Pancreas (tissue), 10 donors: ENCODE results near the gene OARD1. TPM values are rescaled to one million over a fixed set of nuclear protein-coding genes. Genes with fewer than 3 reads are reported as not detected.

ENCODE experiments used
- ATAC-seq, 4 donors: fragments of 200-7000 bp; cut with Tn5 transposase; one replicate each; pipeline versions ENCODE4 v1.8.0 to v1.9.1; 2020; ENCODE audit warnings: mild to moderate bottlenecking in 4 of 4, moderate library complexity in 4 of 4
- DNase-seq, 6 donors: peaks; one replicate each; pipeline ENCODE4 v3.0.0-alpha.2; 2020
- FAIRE-seq: peaks from 2 replicates; lab custom pipeline; 2012; peaks lifted over from hg19 to GRCh38; lab: Jason Lieb, UNC
- H3K27ac ChIP-seq, 4 donors: fragments of 200-600 bp; sonication (generic); 1 replicate in 3 of 4; 2 replicates in 1 of 4; pipeline versions ENCODE4 v1.5.0 to v1.8.0; 2020
- H3K27me3 ChIP-seq, 4 donors: fragments of 200-600 bp; one replicate each; pipeline ENCODE4 v1.8.0; 2021
- H3K36me3 ChIP-seq, 3 donors: fragments of 200-600 bp; sonication (generic) in 1 of 3; one replicate each; pipeline versions ENCODE4 v1.5.0 to v1.8.0; 2020 to 2021
- H3K4me1 ChIP-seq, 3 donors: fragments of 200-600 bp; one replicate each; pipeline ENCODE4 v1.8.0; 2021
- H3K4me3 ChIP-seq, 4 donors: fragments of 200-600 bp; sonication (generic) in 2 of 4; one replicate each; pipeline versions ENCODE4 v1.5.0 to v1.8.0; 2020 to 2021
- H3K9me3 ChIP-seq, 4 donors: fragments of 200-600 bp; one replicate each; pipeline ENCODE4 v1.8.0; 2021
- WGBS, 2 donors: extraction: QIAGEN DNeasy Blood & Tissue Kit; methylation state at CpG; one replicate each; pipeline ENCODE4 v1.1.7; 2013; 5-methylcytosine and 5-hydroxymethylcytosine counted together
- intact Hi-C, 3 donors: fragments of 100-400 bp; cut with DNase I; formaldehyde crosslinking; loops; one replicate each; pipeline versions ENCODE4 v1.11.1 to v1.14.2; 2022
- polyA plus RNA-seq, 2 donors: library from polyadenylated mRNA; stranded (reverse); fragments of 200-250 nt; gene quantifications; one replicate each; pipeline ENCODE4 v1.2.3, GENCODE V29; 2013
- total RNA-seq, 6 donors: library from RNA; stranded (reverse); fragmentation: NEBNext Ultra II Directional in 4 of 6; extraction: Animal tissue kit (Norgen Biotek cat#: 25700) in 4 of 6; gene quantifications; one replicate each; pipeline versions ENCODE4 v1.2.1 to v1.2.4, GENCODE V29; 2021 to 2023
- TF ChIP-seq, protein P1 (sequence below), 4 donors: fragments of 200-600 bp; sonication (generic) in 3 of 4; IDR thresholded peaks; one replicate each; pipeline versions ENCODE4 v1.5.0 to v1.8.0; 2021; ENCODE audit warnings: antibody characterized with exemption in 4 of 4
- donor health status: healthy with polysubstance abuse.
- donor health status: DM: no; HTN: no; CAD: no; lungs with moderate emphysema.
- donor health status: DM: no; HTN: no; CAD: no.
- donor health status: control.
- donor health status: control.
- donor health status: Bipolar disorder and iron deficiency.
- donor health status: DM: yes; HTN: yes; CAD: no.
- donor health status: DM: no; HTN: no; CAD: no.
- donor health status: DM: no; HTN: no; CAD: no.
- donor health status: DM: yes; HTN: yes; CAD: no.

The OARD1 gene
- total and polyA plus RNA-seq, 8 donors = 16.0 to 30.9 (median 21.3) TPM

- H3K9me3 ChIP-seq = no peaks in the 10 kb centered on the region
- no peak overlapping the region for H3K4me3 ChIP-seq
- WGBS, 2 donors = 93 to 100% methylated on average over 3 of the region's 3 CpGs
- FAIRE-seq (no peak), ATAC-seq (no peak), DNase-seq (no peak)
- H3K27ac ChIP-seq = no peak overlapping the region
- TF ChIP-seq, protein P1, sequence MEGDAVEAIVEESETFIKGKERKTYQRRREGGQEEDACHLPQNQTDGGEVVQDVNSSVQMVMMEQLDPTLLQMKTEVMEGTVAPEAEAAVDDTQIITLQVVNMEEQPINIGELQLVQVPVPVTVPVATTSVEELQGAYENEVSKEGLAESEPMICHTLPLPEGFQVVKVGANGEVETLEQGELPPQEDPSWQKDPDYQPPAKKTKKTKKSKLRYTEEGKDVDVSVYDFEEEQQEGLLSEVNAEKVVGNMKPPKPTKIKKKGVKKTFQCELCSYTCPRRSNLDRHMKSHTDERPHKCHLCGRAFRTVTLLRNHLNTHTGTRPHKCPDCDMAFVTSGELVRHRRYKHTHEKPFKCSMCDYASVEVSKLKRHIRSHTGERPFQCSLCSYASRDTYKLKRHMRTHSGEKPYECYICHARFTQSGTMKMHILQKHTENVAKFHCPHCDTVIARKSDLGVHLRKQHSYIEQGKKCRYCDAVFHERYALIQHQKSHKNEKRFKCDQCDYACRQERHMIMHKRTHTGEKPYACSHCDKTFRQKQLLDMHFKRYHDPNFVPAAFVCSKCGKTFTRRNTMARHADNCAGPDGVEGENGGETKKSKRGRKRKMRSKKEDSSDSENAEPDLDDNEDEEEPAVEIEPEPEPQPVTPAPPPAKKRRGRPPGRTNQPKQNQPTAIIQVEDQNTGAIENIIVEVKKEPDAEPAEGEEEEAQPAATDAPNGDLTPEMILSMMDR (IDR thresholded peaks at IDR 0.05) = no peak
- H3K36me3 ChIP-seq = no peaks in the 10 kb centered on the region
- no peaks in the 10 kb centered on the region for H3K27me3 ChIP-seq
- intact Hi-C loops = no loop called here
- peaks cover 23 to 37% (median 29%) of the 10 kb centered on the region in 3 donors for H3K4me1 ChIP-seq
Observed at GRCh38 chr6:41043151-41043550, 29.0 kb downstream of the OARD1 start.

DNA sequence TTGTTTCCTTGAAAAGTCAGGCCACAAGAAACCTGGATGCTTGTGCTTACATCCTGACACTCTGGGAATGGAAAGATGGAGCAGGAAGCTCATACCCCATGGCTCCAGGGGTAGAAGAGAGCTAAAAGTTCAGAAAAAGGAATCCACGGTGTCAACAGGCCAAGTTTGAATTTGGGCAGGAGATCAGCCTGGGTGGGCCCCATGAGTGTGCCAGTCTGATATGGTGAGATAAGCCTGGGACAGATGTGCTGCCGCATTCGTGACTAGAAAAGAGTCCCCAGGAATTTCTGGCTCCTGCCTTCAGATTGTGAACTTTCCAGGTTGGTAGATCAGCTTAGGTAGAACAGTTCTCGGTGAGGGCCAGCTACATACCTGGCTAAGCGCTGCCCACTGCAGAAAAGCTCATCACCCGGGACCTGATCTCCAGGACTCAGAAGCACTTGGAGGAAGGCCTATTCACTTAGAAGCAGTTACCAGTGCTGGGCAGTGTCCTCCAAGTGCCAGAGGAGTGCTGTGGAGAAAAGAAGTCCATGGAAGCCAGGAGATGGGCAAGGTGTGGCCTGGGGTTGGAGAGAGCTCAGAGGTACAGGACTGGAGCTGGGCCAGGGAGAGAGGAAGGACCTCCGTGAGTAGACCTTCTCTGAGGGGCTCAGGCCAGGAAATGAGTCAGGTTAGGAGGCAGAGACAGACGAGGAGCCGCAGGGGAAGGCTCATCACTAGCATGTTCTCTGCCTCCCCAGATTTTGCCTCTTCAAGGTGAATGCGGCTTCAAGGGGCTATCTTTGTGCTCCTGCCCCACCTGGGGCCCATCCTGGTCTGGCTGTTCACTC, 29.7 kb downstream of the OARD1 start, which contains the start of gene TSPO2:
Gene TSPO2 (plus strand): TSS at position 242 of the 830 bp plus-strand sequence. CDS start 519 bp downstream, at position 761.
- TF ChIP-seq, protein P1 (IDR thresholded peaks at IDR 0.05) = no peak
- ATAC-seq (no peak), FAIRE-seq (no peak), DNase-seq (no peak)
- peaks cover 27 to 36% (median 29%) of the 10 kb centered on the region in 3 donors for H3K4me1 ChIP-seq
- no peak within 1 kb of the TSS for H3K4me3 ChIP-seq
- H3K27me3 ChIP-seq = no peaks in the 10 kb centered on the region
- peak within 1 kb of the TSS in 3 of 4 donors; percentile 74 to 90 (median 88) for H3K27ac ChIP-seq
- no peaks in the 10 kb centered on the region for H3K9me3 ChIP-seq
- 79 to 83% methylated on average over 10 of the region's 10 CpGs for WGBS, 2 donors
- no peaks in the 10 kb centered on the region for H3K36me3 ChIP-seq
- intact Hi-C loops = no loop called here

GRCh38 chr6:41040940-41041536, 31.1 kb downstream of the OARD1 start:
- TF ChIP-seq, protein P1 (IDR thresholded peaks at IDR 0.05) = no peak
- Histone ChIP-seq H3K4me3 (no peak overlapping the region), H3K9me3 (no peaks in the 10 kb centered on the region), H3K27me3 (no peaks in the 10 kb centered on the region), H3K36me3 (no peaks in the 10 kb centered on the region), H3K27ac (peak overlapping the region; percentile 62 to 90 (median 81)), H3K4me1 (peaks cover 36 to 40% (median 38%) of the 10 kb centered on the region in 3 donors)
- ATAC-seq (no peak), DNase-seq (no peak), FAIRE-seq (no peak)
- 84 to 88% methylated on average over 1 of the region's 1 CpG for WGBS, 2 donors
- intact Hi-C loops = no loop called here

GRCh38 chr6:41040101-41040939, 31.8 kb downstream of the OARD1 start:
- FAIRE-seq = no peak
- no peaks in the 10 kb centered on the region for H3K9me3 ChIP-seq
- intact Hi-C loops = no loop called here
- ATAC-seq = peak; percentile 79 to 84 (median 83)
- TF ChIP-seq, protein P1 (IDR thresholded peaks at IDR 0.05) = no peak
- no peaks in the 10 kb centered on the region for H3K36me3 ChIP-seq
- H3K4me3 ChIP-seq = peak overlapping the region in 1 of 4 donors; percentile 69
- peak in 4 of 6 donors; percentile 86 to 90 (median 86) for DNase-seq
- H3K27ac ChIP-seq = peak overlapping the region; percentile 62 to 90 (median 81)
- peaks cover 33 to 40% (median 38%) of the 10 kb centered on the region in 3 donors for H3K4me1 ChIP-seq
- no peaks in the 10 kb centered on the region for H3K27me3 ChIP-seq
- WGBS, 2 donors = 10 to 22% methylated on average over 6 of the region's 6 CpGs
